ENCODE data around the gene HES7. TPM values are rescaled to one million over a fixed set of nuclear protein-coding genes. Genes with fewer than 3 reads are reported as not detected.
A peak's percentile ranks its signal among the peaks of the same experiment; 100 is the strongest.

Gene HES7
- total RNA-seq, 1 experiment from 2014 or later = 0.33 TPM

GRCh38 chr17:8119581-8120519 is 4.1 kb downstream of the HES7 start:
- Histone ChIP-seq H4K91ac (ENCODE audit: insufficient read length, low read depth, low read length) (no peak overlapping the region), H3K23ac (ENCODE audit: insufficient read length, low read depth, low read length) (no peak overlapping the region), H3K4me1 (ENCODE audit: insufficient read depth, low read length) (no peaks in the 10 kb centered on the region; the same call in 1 of the 2 replicates), H3K4ac (ENCODE audit: low read depth, low read length) (no peak overlapping the region), H2AK5ac (ENCODE audit: insufficient read length, low read length) (no peak overlapping the region), H2AFZ (ENCODE audit: low read length) (no peak overlapping the region), H3K27ac (ENCODE audit: insufficient read length, low read depth, low read length) (no peak overlapping the region), H3K9ac (ENCODE audit: extremely low read depth, insufficient read length, low read length) (peak overlapping the region; percentile 39), H4K8ac (replicated peaks; ENCODE audit: insufficient read length, low read depth, low read length) (no peak overlapping the region), H2BK12ac (ENCODE audit: insufficient read length, low read depth, low read length) (no peak overlapping the region), H3K9me3 (ENCODE audit: control insufficient read depth, low read depth, low read length) (no peaks in the 10 kb centered on the region), H3K56ac (ENCODE audit: insufficient read length, low read depth, low read length) (no peak overlapping the region), H3K79me1 (ENCODE audit: insufficient read depth, low read depth, low read length, poor library complexity, severe bottlenecking) (no peaks in the 10 kb centered on the region), H3K79me2 (ENCODE audit: insufficient read depth, low read length) (no peaks in the 10 kb centered on the region), H2BK5ac (ENCODE audit: insufficient read length, low read length) (no peak overlapping the region), H3T11ph (ENCODE audit: low read length) (no peak overlapping the region), H4K5ac (ENCODE audit: insufficient read length, low read depth, low read length) (no peak overlapping the region), H3K23me2 (ENCODE audit: insufficient read length, low read depth, low read length, poor library complexity, severe bottlenecking) (peaks cover 48% of the 10 kb centered on the region), H2BK20ac (ENCODE audit: low read depth, low read length, poor library complexity, severe bottlenecking) (no peak overlapping the region), H2BK15ac (ENCODE audit: low read depth, low read length) (no peak overlapping the region), H3K14ac (ENCODE audit: insufficient read depth, low read length) (no peak overlapping the region), H4K20me1 (ENCODE audit: control insufficient read depth, insufficient read depth, insufficient read length) (no peaks in the 10 kb centered on the region), H3K4me2 (ENCODE audit: insufficient read depth, insufficient read length, low read length) (peak overlapping the region; percentile 99), H3K18ac (ENCODE audit: insufficient read length, low read depth, low read length) (no peak overlapping the region), H2BK120ac (ENCODE audit: low read depth, low read length, poor library complexity, severe bottlenecking) (no peak overlapping the region), H3K27me3 (ENCODE audit: insufficient read depth, low read length) (peaks cover 40% of the 10 kb centered on the region)
- Mint-ChIP-seq H3K36me3 (ENCODE audit: insufficient read depth in 1 of 3, low read depth in 3 of 3) (no peaks in the 10 kb centered on the region; a peak in 2 of 7 replicates), H3K27me3 (ENCODE audit: low read depth) (peaks cover 85% of the 10 kb centered on the region), H3K4me3 (peak overlapping the region; percentile 91 to 93), H3K27ac (peak overlapping the region; percentile 13 to 96 (median 82); a peak in 5 of 7 replicates), H3K9me3 (peaks cover 4 to 7% of the 10 kb centered on the region in 2 experiments; a peak in 3 of 5 replicates), H3K4me1 (peaks cover 31 to 38% of the 10 kb centered on the region in 2 experiments)
- DNase-seq = peak; percentile 95
- TF ChIP-seq CTCF (conservative IDR thresholded peaks at IDR 0.05) = no peak
- WGBS (ENCODE audit: extremely low coverage, insufficient read length, low lambda C conversion rate) = no CpG with 5 or more reads among the region's 28 CpGs

All from H9 (cell line).